PC-3 (cell line): ENCODE measurements around the gene SAPCD2.

ENCODE experiments used
- CTCF ChIP-seq: fragments of 300-600 bp; sonication (generic); conservative IDR thresholded peaks from 2 replicates; pipeline ENCODE4 v1.5.1; 2017; ENCODE audit warnings: antibody characterized with exemption, low read depth, mild to moderate bottlenecking, low read length
- EZH2 ChIP-seq: fragments of 300-600 bp; sonication (generic); IDR thresholded peaks from one replicate; pipeline ENCODE4 v1.6.1; 2017; ENCODE audit warnings: antibody characterized with exemption, mild to moderate bottlenecking, low read length; ENCODE audit not compliant: unreplicated experiment

DNA sequence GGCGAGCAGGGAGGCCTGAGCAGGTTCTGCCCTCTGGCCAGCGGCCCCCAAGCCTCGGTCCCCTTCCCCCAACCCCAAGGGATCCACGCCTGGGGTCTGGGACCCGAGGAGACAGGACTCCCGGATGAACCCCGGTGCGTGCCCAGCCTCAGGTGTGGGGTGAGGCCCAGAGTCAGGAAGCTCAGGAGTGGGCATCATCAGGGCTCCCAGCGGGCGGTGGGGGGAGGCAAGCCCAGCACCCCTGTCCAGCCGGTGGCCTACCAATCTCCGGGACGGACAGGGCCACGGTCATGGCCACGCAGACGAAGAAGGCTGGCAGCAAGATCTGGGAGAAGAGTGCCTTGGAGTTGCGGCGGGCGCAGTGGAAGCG lies 56.8 kb downstream of the SAPCD2 start:
- TF ChIP-seq CTCF = no peak
- TF ChIP-seq EZH2 = no peak
